M059J (cell line): ENCODE measurements around the gene SPANXN3. TPM values are rescaled to one million over a fixed set of nuclear protein-coding genes. Genes with fewer than 3 reads are reported as not detected.
"Not testable (repeated sequence)": the region's sequence is repeated elsewhere in the genome, so short reads cannot be mapped to it uniquely, and the experiment has no call there.

ENCODE experiments used
- DNase-seq: peaks from one replicate; pipeline ENCODE4 v3.0.0-alpha.2; 2012; ENCODE audit warnings: low read depth
- total RNA-seq: library from RNA; depleted of rRNA; stranded (reverse); fragments of >200 nt; shearing (Covaris generic); gene quantifications from 2 replicates; pipeline ENCODE4 v1.2.3, GENCODE V29; 2014; rRNA removed

The SPANXN3 gene, protein sequence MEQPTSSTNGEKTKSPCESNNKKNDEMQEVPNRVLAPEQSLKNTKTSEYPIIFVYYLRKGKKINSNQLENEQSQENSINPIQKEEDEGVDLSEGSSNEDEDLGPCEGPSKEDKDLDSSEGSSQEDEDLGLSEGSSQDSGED
- not detected in 2 replicates for total RNA-seq

DNA sequence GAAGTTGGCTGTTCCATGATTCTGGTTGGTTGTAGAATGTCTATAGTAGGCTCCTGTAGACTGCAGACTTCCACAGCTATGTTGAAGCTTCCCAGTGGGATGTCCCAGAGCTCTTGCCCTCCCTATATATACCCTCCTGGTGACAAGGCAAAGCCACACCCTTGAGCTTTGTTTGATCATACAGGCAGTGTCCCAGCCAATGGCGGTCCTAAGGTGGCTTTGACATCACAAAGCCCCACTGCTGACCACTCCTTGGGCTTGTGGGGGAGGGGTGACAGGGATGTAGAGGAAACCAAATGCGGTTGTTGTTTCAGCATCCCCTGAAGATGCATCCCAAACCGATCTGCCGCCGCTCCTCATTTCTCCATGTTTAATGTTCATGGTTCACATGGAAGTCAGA lies at the start of gene SPANXN3:
Gene SPANXN3, minus strand, starts transcription at position 101 of the 400 bp plus-strand sequence. Its CDS starts 84 bp downstream, at position 17.
- DNase-seq = not testable (repeated sequence)

DNA sequence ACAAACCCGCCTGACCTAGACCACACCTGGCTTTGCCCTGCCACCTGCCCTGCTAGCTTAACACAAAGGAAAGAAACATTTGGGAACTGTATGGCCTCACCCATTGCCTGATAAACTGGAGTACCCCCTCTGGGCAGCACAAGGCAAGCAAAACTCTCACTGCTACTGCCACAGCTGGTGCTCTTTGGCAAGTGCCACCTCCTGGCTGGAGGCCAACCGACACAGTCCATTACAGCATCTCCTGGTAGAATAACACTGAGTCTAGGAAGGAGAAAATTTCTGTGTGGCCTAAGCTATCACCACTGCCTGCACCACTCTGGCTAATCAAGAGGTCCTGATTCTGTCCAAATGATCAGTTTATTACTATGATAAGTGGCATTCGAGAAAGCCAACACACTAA lies 18.9 kb upstream of the SPANXN3 start:
- no peak for DNase-seq

DNA sequence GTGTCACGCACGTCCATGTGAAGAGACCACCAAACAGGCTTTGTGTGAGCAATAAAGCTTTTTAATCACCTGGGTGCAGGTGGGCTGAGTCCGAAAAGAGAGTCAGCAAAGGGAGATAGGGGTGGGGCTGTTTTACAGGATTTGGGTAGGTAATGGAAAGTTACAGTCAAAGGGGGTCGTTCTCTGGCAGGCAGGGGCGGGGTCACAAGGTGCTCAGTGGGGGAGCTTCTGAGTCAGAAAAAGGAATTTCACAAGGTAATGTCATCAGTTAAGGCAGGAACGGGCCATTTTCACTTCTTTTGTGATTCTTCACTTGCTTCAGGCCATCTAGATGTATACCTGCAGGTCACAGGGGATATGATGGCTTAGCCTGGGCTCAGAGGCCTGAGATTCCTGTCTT lies 15.1 kb downstream of the SPANXN3 start:
- not testable (repeated sequence) for DNase-seq

DNA sequence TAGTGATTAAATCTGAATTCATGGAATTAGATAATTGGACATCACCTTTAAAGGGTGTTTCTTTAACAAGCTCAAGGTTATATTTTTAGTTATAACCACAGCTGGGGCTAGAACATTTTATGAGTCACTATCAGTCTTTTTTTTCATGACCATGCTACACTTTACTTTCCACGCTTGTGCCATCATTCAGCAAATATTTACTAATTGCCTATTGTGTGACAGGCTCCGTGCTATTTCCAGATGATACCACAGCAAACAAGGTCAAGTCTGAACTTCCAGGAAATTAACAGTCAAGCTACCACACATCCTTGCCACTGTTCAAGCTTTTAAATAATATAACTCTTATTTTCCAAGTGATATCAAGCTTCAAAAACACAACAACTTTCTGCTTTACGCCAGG lies 16.5 kb downstream of the SPANXN3 start:
- no peak for DNase-seq

DNA sequence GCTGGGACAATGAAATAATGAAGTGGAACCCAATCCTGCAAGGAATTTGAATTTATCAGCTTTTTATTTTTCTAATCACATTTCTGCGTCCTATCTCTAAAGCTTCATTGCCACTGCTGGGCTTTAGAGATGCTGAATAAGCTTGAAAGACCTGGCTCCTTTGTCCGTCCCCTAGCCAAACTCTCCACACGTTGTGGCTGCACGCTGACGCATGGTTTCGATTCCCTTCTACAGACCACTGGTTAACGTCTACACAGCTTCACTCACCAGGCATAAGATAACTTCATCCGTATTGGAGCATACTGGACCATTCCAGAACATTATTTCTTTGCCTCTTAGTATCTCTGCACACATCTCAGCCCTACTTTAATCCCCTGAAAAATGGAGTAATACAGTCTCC lies 31.2 kb downstream of the SPANXN3 start:
- DNase-seq = no peak

DNA sequence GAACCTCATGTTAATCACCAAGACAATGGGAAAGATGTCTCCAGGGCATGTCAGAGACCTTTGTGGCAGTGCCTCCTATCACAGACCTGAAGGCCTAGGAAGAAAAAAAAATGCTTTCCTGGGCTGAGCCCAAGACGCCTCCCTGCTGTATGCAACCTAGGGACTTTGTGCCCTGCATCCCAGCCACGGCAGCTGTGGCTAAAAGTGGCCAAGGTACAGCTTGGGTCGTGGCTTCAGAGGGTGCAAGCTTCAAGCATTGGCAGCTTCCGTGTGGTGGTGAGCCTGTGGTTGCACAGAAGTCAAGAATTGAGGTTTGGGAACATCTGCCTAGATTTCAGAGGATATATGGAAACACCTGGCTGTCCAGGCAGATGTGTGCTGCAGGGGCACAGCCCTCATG lies 40.5 kb downstream of the SPANXN3 start:
- no peak for DNase-seq

DNA sequence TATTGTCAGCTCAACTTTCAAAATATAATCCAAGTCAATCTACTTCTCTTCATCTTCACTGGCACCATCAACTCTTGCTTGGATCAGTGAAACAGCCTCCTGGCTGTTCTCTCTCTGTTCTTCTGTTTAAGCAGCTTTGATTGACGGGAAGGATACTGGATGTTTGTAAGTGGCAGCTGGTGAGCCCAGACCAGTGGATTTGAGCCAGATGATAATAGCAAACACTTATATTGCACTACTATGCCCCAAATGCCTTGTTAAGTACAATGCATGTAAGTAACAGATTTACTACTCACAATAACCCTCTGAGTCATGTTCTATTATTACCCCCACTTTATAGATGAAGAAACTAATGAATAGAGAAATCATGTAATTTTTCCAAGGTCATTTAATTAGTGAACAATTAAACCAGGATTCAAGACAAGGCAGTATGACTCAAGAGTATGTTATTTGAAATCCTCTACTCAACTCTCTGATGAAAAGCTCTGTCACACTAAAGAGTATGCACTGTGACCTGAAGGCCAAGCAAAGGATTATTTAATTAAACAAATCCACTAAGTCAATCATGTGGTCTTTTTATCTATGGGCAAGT lies 44.8 kb downstream of the SPANXN3 start:
- DNase-seq = no peak

DNA sequence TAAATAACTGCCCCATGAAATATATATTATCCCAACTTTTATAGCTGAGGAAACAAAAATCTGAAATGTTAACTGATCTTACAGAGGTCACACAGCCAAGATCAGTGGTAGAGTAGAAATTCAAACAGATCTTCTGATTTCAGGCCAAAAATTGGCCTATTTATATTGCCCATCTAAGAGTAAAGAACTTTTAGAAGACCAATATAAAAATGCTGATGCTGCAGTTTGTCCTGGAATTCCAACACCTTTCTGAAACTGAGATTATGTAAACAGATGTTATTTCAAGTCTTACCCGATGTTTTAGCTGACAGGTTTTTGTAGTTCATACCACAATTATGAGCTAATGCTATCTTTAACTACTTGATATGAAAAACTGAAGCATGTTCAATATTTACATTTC lies 51.1 kb downstream of the SPANXN3 start:
- DNase-seq = no peak

DNA sequence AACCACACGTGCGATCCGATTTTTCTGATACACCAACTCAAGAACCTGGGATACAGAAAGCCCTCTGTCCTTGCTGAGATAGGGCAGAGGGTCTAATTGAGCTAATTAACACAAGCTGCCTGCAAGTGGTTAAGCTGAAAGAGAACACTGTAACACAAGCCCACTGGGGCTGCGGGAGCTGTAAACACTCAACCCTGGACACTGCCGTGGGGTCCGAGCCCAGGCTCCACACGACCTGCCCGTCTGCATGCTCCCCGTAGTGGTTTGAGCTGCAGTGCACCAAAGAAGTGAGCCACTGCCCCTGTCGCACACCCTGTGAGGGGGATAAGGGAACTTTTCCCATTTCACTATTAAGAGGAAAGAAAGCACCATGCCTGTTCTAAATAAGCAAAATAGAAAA lies 54.6 kb downstream of the SPANXN3 start:
- no peak for DNase-seq

DNA sequence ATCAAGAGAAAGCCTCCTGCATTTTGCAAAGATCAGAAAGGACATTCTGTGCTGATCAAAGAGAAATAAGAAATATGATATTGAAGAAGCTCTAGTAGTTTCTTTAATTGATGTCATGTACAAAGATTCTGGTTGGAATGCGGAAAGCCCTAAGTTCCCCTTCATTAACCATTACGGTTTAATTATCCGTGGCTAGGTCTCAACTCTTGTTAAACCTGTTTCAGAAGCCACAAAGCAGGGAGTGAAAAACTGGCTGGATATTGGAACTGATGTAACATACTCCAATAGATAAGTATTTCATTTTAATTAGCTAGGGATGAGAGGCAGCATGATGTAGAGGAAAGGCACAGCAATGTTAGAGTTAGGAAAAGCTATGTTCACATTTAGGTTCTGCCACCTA lies 55.7 kb downstream of the SPANXN3 start:
- DNase-seq = no peak

Other genes with a start within 250 kb of the SPANXN3 start
- gene SLITRK4, start 118.6 kb upstream of the SPANXN3 start, total RNA-seq = not detected in 2 replicates
- gene SPANXN2, start 203.3 kb upstream of the SPANXN3 start, total RNA-seq = not detected in 2 replicates